Measurements from ENCODE around the gene PEX16. TPM values are rescaled to one million over a fixed set of nuclear protein-coding genes. Genes with fewer than 3 reads are reported as not detected.

Gene PEX16
- total RNA-seq, 1 donor from 2014 or later: 20.7 TPM

GRCh38 chr11:45880772-45881570, 36.7 kb downstream of the PEX16 start:
- TF ChIP-seq CTCF (IDR thresholded peaks at IDR 0.05; ENCODE audit: unreplicated experiment): no peak
- Mint-ChIP-seq H3K9me3 (no peaks in the 10 kb centered on the region), H3K4me3 (no peak overlapping the region), H3K4me1 (peaks cover 7% of the 10 kb centered on the region), H3K27me3 (ENCODE audit: low read depth) (peaks cover 10% of the 10 kb centered on the region), H3K27ac (no peak overlapping the region), H3K36me3 (peaks cover 14% of the 10 kb centered on the region)
- no peak for DNase-seq (ENCODE audit: low spot score in 2 of 2, unreplicated experiment in 2 of 2)

- Mint-ChIP-seq H3K36me3 (peaks cover 14% of the 10 kb centered on the region), H3K9me3 (no peaks in the 10 kb centered on the region), H3K4me3 (no peak overlapping the region), H3K27me3 (ENCODE audit: low read depth) (peaks cover 7% of the 10 kb centered on the region), H3K27ac (no peak overlapping the region), H3K4me1 (peaks cover 4% of the 10 kb centered on the region)
- DNase-seq (ENCODE audit: low spot score in 2 of 2, unreplicated experiment in 2 of 2): no peak
- TF ChIP-seq CTCF (IDR thresholded peaks at IDR 0.05; ENCODE audit: unreplicated experiment): no peak
These were observed 37.6 kb downstream of the PEX16 start for GRCh38 chr11:45879803-45880686.

- DNase-seq (ENCODE audit: low spot score in 2 of 2, unreplicated experiment in 2 of 2): no peak
- Mint-ChIP-seq H3K4me3 (no peak overlapping the region), H3K36me3 (peaks cover 22% of the 10 kb centered on the region), H3K27me3 (ENCODE audit: low read depth) (no peaks in the 10 kb centered on the region), H3K9me3 (no peaks in the 10 kb centered on the region), H3K4me1 (peaks cover 4% of the 10 kb centered on the region), H3K27ac (no peak overlapping the region)
- TF ChIP-seq CTCF (IDR thresholded peaks at IDR 0.05; ENCODE audit: unreplicated experiment): no peak
These were observed 39.8 kb downstream of the PEX16 start for GRCh38 chr11:45877845-45878244.

- H3K9me3 Mint-ChIP-seq: no peaks in the 10 kb centered on the region
- no peak overlapping the region for H3K4me3 Mint-ChIP-seq
- DNase-seq (ENCODE audit: low spot score in 2 of 2, unreplicated experiment in 2 of 2): no peak
- TF ChIP-seq CTCF (IDR thresholded peaks at IDR 0.05; ENCODE audit: unreplicated experiment): no peak
- peaks cover 22% of the 10 kb centered on the region for H3K36me3 Mint-ChIP-seq
- peaks cover 4% of the 10 kb centered on the region for H3K4me1 Mint-ChIP-seq
- H3K27ac Mint-ChIP-seq: no peak overlapping the region
- H3K27me3 Mint-ChIP-seq (ENCODE audit: low read depth): no peaks in the 10 kb centered on the region
These were observed 40.5 kb downstream of the PEX16 start for GRCh38 chr11:45877221-45877620.

- H3K4me1 Mint-ChIP-seq: peaks cover 4% of the 10 kb centered on the region
- H3K27ac Mint-ChIP-seq: no peak overlapping the region
- no peaks in the 10 kb centered on the region for H3K27me3 Mint-ChIP-seq (ENCODE audit: low read depth)
- no peaks in the 10 kb centered on the region for H3K9me3 Mint-ChIP-seq
- H3K36me3 Mint-ChIP-seq: peaks cover 24% of the 10 kb centered on the region
- no peak overlapping the region for H3K4me3 Mint-ChIP-seq
- TF ChIP-seq CTCF (IDR thresholded peaks at IDR 0.05; ENCODE audit: unreplicated experiment): no peak
- no peak for DNase-seq (ENCODE audit: low spot score in 2 of 2, unreplicated experiment in 2 of 2)
These were observed 41.3 kb downstream of the PEX16 start for GRCh38 chr11:45876401-45876800.
